ENCODE data around the gene GLI3.

DNA sequence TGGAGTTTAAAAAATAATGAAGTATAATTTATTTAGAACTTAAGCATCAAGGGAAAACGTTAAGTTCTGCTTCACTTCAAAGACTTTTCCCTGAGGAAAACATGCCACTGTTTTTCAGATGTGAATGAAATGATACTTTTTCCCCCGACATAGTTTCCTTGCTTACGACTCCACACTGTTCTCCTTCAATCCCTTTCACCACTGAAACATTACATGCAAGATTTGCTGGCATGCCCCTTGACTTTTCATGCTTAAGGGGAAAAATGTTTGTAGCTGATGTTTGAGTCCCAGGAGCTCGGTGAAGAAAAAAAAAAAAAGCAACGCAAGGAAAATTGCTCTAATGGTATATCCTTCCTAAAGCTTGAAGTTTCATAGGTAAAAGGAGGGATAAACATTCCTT is 10.0 kb downstream of the GLI3 start:
- TF ChIP-seq, protein P1, sequence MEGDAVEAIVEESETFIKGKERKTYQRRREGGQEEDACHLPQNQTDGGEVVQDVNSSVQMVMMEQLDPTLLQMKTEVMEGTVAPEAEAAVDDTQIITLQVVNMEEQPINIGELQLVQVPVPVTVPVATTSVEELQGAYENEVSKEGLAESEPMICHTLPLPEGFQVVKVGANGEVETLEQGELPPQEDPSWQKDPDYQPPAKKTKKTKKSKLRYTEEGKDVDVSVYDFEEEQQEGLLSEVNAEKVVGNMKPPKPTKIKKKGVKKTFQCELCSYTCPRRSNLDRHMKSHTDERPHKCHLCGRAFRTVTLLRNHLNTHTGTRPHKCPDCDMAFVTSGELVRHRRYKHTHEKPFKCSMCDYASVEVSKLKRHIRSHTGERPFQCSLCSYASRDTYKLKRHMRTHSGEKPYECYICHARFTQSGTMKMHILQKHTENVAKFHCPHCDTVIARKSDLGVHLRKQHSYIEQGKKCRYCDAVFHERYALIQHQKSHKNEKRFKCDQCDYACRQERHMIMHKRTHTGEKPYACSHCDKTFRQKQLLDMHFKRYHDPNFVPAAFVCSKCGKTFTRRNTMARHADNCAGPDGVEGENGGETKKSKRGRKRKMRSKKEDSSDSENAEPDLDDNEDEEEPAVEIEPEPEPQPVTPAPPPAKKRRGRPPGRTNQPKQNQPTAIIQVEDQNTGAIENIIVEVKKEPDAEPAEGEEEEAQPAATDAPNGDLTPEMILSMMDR (IDR thresholded peaks at IDR 0.05; ENCODE audit: insufficient read depth, low read depth, low read length) = no peak
- no peak for TF ChIP-seq EZH2 (IDR thresholded peaks at IDR 0.05; ENCODE audit: insufficient read depth, low read length)
